GM18909 (cell line): ENCODE results near the gene BAG3.
"Not testable (repeated sequence)": the region's sequence is repeated elsewhere in the genome, so short reads cannot be mapped to it uniquely, and the experiment has no call there.

ENCODE experiments used
- ATAC-seq: cut with Tn5 transposase; IDR thresholded peaks from one replicate; pipeline ENCODE4 v1.9.1; 2021; ENCODE audit warnings: mild to moderate bottlenecking; ENCODE audit not compliant: unreplicated experiment, poor library complexity

The BAG3 gene

DNA sequence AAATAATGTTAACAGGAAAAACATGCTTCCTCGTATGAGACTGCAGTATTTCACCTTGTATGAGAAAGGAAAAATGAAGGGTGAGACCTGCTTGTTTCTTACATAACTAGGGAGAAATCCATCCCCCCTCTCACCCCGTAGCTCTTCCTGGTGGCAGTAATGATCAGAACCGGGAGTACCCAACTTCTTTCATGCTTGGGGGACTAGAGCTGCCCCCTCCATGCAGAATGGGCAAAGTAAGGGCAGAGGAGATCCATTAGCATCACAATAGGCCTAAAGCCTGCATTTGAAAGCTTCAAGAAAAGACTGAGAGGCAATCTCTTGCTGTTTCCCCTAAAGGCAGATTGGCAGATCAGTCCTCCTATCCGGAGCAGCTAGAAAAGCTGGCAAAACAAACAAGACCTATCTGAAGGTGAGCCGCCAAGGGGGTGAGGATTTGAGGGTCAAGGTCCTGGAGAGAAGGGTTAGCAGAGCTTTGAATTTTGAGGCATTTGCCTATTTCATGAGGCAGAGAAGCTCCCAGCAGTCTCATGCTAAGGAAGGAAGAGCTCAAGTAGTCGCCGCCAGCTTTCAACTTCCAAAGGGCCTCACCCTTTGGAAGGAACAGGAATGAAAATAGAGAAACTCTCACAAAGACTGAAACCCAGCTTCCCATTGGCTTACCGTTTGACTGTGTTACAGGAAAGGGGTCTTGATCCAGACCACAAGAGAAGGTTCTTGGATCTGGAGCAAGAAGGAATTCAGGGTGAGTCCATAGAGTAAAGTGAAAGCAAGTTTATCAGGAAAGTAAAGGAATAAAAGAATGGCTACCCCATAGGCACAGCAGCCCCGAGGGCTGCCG, 36.2 kb downstream of the BAG3 start:
- ATAC-seq: no peak

DNA sequence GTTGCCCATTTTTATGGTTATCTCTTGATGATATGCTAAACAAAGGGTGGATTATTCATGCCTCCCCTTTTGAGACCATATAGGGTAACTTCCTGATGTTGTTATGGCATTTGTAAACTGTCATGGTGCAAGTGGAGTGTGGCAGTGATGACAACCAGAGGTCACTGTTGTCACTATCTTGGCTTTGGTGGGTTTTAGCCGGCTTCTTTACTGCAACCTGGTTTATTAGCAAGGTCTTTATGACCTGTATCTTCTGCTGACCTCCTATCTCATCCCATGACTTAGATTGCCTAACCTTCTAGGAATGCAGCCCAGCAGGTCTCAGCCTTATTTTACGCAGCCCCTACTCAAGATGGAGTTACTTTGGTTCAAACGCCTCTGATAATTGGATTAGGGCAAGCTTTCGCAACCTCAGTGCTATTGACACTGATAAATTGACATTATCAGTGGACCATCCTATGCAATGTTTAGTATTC, 36.9 kb downstream of the BAG3 start:
- no peak for ATAC-seq

DNA sequence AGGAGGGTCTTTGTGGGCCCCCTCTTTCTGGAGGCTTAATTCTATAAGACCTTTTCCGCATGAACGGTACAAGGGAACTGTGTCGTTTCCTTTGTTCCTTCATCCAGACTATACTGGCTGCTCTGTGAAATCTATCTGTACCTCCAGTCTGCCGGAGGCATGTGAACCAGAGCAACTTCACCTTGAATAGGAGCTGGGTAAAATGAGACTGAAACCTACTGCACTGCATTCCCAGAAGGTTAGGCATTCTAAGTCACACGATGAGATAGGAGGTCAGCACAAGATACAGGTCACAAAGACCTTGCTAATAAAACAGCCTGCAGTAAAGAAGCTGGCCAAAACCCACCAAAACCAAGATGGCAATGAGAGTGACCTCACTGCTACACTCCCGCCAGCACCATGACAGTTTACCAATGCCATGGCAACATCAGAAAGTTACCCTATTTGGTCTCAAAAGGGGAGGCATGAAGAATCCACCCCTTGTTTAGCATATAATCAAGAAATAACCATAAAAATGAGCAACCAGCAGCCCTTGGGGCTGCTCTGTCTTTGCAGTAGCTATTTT, 37.9 kb downstream of the BAG3 start:
- no peak for ATAC-seq

DNA sequence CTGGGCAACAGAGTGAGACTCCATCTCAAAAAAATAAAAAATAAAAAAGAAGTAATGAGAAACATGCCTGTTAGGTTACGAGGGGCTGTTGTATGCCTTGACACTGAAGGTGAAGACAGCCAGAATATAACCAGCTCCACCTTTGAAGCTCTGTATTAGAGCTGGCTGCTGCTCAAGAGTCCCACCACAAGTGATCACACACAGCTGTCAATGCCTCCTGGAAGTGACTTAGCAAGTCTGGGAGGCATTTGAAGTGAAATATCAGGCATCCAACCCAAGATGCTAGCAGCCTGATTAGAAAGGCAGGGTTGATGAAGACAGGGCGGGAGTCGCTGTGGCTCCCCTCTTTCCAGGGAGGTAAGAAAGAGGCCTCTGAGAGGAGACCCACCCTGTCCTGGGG, 40.5 kb downstream of the BAG3 start:
- ATAC-seq: no peak

DNA sequence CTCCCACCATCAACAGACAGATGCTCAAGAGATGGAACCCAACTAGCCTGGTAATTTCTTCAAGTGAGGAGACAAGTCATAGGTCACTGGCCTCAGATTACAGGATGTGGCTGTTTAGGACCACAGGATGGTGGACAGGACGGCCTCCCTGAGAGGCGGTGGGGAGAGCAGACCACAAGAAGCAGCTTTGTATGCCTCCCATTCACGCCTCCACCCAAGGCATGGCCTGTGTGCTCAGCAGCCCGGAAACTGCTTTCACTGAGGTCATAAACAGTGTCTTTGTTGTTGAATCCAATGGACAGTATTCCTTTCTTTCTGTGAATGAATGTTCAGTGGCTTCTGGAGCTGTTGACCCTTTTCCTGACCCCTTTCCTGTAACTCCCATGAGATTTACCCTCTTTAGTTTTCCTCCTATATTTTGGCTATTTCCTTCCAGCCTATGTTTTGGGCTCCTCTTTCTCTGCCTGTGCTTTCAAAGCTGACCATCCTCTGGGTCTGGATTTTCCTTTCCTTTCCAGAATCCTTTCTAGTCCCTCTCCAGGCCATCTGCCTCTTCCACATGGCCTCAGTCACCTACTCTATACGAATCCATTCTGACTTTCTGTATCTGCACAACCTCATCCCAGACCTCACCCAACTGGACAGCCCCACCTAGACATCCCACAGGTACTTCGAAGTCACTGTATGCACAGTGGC, 42.2 kb downstream of the BAG3 start:
- no peak for ATAC-seq

GRCh38 chr10:119694608-119695007, 43.4 kb downstream of the BAG3 start:
- ATAC-seq: no peak

- ATAC-seq: peak; percentile 56
These were observed 49.3 kb downstream of the BAG3 start for GRCh38 chr10:119700321-119700954.

GRCh38 chr10:119701861-119702260, 50.7 kb downstream of the BAG3 start:
- no peak for ATAC-seq

DNA sequence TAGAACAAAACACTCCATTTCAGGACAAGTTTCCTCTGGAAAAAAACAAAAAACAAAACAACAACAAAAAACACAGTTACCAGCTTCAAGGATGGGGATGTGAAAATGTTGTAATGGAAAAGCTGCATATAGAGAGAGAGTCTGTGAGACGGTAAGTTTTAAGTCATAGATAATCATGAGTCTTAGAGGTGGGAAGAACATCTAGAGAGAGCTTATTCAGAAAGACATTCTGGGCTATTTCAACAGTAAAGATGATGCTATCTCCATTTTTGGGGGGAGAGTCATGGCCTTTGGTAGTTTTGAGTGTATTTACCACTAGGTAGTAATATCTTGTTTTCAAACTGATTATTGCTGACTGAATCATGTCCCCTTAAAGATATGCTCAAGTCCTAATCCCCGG, 51.4 kb downstream of the BAG3 start:
- no peak for ATAC-seq

GRCh38 chr10:119703903-119704508, 52.8 kb downstream of the BAG3 start:
- ATAC-seq: no peak

DNA sequence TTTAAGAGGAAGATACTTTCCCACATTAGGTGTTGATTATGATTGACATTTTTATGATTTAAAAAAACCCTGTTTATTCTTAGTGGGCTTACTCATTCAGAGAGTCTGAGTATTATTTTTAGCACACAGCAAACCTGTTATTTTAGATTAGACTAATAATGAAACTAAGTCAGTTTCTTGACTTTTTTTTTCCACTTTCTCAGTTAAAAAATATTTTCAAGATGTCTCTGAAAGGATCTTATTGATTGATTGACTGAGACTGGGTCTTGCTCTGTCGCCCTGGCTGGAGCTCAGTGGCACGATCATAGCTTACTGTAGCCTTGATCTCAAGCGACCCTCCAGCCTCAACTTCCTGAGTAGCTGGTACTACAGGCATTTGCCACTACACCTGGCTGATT, 54.3 kb downstream of the BAG3 start:
- peak; percentile 54 for ATAC-seq

DNA sequence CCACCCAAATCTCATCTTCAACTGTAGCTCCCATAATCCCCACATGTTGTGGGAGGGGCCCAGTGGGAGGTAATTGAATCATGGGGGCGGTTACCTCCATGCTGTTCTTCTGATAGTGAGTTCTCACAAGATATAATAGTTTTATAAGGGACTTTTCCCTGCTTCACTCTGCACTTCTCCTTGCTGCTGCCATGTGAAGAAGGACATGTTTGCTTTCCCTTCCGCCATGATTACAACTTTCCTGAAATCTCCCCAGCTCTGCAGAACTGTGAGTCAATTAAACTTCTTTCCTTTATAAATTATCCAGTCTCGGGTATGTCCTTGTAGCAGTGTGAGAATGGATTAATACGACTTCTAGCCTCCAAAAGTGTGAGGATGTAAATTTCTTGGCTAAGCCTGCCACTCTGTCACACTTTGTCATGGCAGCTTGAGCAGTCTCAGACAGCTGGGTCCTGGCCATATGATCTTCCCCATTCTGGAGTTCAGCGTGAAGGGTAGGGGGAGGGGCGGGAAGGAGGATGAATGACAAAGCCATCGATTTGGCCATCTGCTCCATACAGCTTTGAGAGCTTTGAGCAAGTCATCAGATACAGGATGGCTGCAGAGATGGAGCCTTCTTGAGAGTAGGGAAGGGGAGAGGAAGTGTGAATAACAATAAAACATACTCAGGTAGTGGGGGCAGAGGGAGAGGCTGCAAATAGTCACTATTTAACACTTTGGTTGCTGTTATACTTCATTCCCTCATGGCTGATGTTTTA, 55.5 kb downstream of the BAG3 start:
- ATAC-seq: no peak

- not testable (repeated sequence) for ATAC-seq
These were observed 56.2 kb downstream of the BAG3 start for GRCh38 chr10:119707331-119707730.

DNA sequence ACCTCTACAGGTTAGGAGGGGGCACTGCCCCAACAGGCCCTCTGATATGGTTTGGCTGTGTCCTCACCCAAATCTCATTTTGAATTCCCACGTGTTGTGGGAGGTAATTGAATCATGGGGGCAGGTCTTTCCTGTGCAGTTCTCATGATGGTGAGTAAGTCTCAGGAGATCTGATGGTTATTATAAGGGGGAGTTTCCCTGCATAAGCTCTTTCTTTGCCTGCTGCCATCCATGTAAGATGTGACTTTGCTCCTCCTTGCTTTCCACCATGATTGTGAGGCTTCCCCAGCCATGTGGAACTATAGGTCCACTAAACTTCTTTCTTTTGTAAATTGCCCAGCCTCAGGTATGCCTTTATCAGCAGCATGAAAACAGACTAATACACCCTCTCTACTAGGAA, 59.8 kb downstream of the BAG3 start:
- ATAC-seq: not testable (repeated sequence)

GRCh38 chr10:119713744-119714483, 62.7 kb downstream of the BAG3 start:
- no peak for ATAC-seq

- no peak for ATAC-seq
These were observed 63.3 kb downstream of the BAG3 start for GRCh38 chr10:119714484-119714816.

DNA sequence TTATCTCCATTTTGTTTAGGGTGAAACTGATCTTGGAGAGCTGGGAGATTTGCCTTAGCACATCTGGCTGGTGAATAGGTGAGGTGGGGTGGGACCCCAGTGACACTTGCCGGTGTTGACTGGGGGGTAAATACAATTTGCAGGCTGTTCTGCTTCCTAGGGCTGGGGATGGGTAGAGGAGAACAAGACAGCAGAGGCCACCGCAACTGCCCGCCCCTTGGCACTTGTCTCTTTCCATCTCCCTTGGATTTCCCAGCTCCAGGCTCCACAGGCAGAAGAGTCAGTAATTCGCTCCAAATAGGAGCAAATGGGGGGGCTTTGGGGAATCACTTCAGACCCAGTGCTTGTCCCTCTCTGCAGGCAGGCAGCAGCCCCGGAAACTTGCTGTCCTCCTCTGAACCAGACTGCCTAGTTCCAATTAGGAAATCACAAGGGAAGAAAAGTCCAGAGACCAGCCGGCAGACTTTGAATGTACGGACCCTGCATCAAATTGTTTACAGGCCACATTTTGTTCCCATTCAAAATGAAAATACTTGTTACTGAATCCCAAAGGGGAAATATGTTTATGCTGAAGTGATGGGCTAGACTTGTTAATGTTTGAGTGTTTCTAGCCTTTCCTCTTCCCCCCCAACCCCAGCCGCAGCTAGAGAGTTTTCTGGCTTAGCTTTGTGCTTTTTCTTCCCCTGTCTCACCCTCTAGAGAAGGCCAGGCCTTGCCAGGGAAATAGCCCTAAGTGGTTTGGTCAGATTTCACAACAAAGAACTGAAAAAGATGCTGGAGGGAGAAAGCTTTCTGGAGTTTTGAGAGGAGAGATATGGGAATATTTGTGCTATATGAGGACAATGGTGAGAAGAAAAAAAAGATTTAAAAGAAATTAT, 64.7 kb downstream of the BAG3 start:
- ATAC-seq: no peak

- no peak for ATAC-seq
These were observed 72.0 kb downstream of the BAG3 start for GRCh38 chr10:119723161-119723560.
